ENCODE measurements around the gene SETD2.

Gene SETD2

GRCh38 chr3:47010910-47011309, 153.0 kb downstream of the SETD2 start:
- TF ChIP-seq CTCF (conservative IDR thresholded peaks at IDR 0.05): no peak
- H3K27ac ChIP-seq: no peak overlapping the region

- no peak for TF ChIP-seq CTCF (conservative IDR thresholded peaks at IDR 0.05)
- H3K27ac ChIP-seq: no peak overlapping the region
Measured at GRCh38 chr3:47010111-47010712, 153.7 kb downstream of the SETD2 start.

- TF ChIP-seq CTCF (conservative IDR thresholded peaks at IDR 0.05): no peak
- no peak overlapping the region for H3K27ac ChIP-seq
Measured at GRCh38 chr3:47009225-47010110, 154.4 kb downstream of the SETD2 start.

- TF ChIP-seq CTCF (conservative IDR thresholded peaks at IDR 0.05): no peak
- no peak overlapping the region for H3K27ac ChIP-seq
Measured at GRCh38 chr3:47008851-47009224, 155.1 kb downstream of the SETD2 start.

GRCh38 chr3:47008234-47008796, 155.6 kb downstream of the SETD2 start:
- TF ChIP-seq CTCF (conservative IDR thresholded peaks at IDR 0.05): no peak
- H3K27ac ChIP-seq: no peak overlapping the region

GRCh38 chr3:47007482-47008233, 156.3 kb downstream of the SETD2 start:
- H3K27ac ChIP-seq: no peak overlapping the region
- TF ChIP-seq CTCF (conservative IDR thresholded peaks at IDR 0.05): no peak

GRCh38 chr3:47007001-47007400, 156.9 kb downstream of the SETD2 start:
- H3K27ac ChIP-seq: no peak overlapping the region; the same call in 1 of the 2 replicates
- no peak for TF ChIP-seq CTCF (conservative IDR thresholded peaks at IDR 0.05)
